Endothelial cell of umbilical vein (primary cell): Measurements from ENCODE around the gene MACF1. TPM values are rescaled to one million over a fixed set of nuclear protein-coding genes. Genes with fewer than 3 reads are reported as not detected.

Experiments used
- BruUV-seq: library from RNA; stranded (reverse); fragments of 400-500 nt; replicated peaks from 2 replicates; lab custom pipeline; 2021; lab: Mats Ljungman, UMichigan
- CTCF ChIA-PET: fragments of 300-600, 350-600 bp; sonication (Branson Sonifier 250); formaldehyde crosslinking; loops from one replicate; lab custom pipeline; 2021; ENCODE audit warnings: antibody characterized with exemption, inconsistent platforms; lab: Charles Lee
- POLR2A ChIA-PET: fragments of 300-600, 350-600 bp; sonication (Branson Sonifier 250); formaldehyde crosslinking; loops from one replicate; lab custom pipeline; 2021; ENCODE audit warnings: antibody characterized with exemption, inconsistent platforms; lab: Charles Lee
- DNase-seq: peaks from one replicate; pipeline ENCODE4 v3.0.0-alpha.2; 2011; ENCODE audit warnings: low read depth, low spot score
- FAIRE-seq: peaks from 2 replicates; lab custom pipeline; 2011; peaks lifted over from hg19 to GRCh38; lab: Jason Lieb, UNC
- H2AFZ ChIP-seq: 2 replicates; pipeline ENCODE4 v1.6.0; 2012; ENCODE audit warnings: low read depth, low read length, control low read depth, inconsistent platforms
- H3K27ac ChIP-seq: 2 replicates; pipeline ENCODE4 v1.5.1; 2011; ENCODE audit warnings: low read depth, mild to moderate bottlenecking, control low read depth, low read length, moderate library complexity; ENCODE audit not compliant: insufficient read depth
- H3K27me3 ChIP-seq, 2 experiments: 2 replicates each; pipeline versions ENCODE4 v1.6.0 to v1.6.1; 2011; ENCODE audit warnings: low read length in 2 of 2, mixed read lengths in 1 of 2; ENCODE audit not compliant: control insufficient read depth in 2 of 2, insufficient read depth in 2 of 2
- H3K36me3 ChIP-seq, 2 experiments: 2 replicates in 1 of 2; 3 replicates in 1 of 2; pipeline ENCODE4 v1.5.1; 2011; ENCODE audit warnings: low read length in 2 of 2, mild to moderate bottlenecking in 1 of 2, moderate library complexity in 1 of 2; ENCODE audit not compliant: control insufficient read depth in 2 of 2, insufficient read depth in 2 of 2; ENCODE audit errors: extremely low read depth in 1 of 2
- H3K4me1 ChIP-seq: 3 replicates; pipeline ENCODE4 v1.5.1; 2011; ENCODE audit warnings: mild to moderate bottlenecking, low read length; ENCODE audit not compliant: control insufficient read depth, insufficient read depth; ENCODE audit errors: extremely low read depth
- H3K4me2 ChIP-seq: 2 replicates; pipeline ENCODE4 v1.6.1; 2011; ENCODE audit warnings: low read length, control low read depth, mixed read lengths; ENCODE audit not compliant: insufficient read depth
- H3K4me3 ChIP-seq, 3 experiments: fragments of 200-600 bp in 1 of 3; sonication (generic), shearing (Covaris generic) in 1 of 3; replicated peaks in 1 of 3; 2 replicates each; pipeline ENCODE4 v1.5.1; 2011 to 2016; ENCODE audit warnings: control low read depth in 3 of 3, low read length in 3 of 3, mild to moderate bottlenecking in 2 of 3, inconsistent platforms in 1 of 3, low read depth in 1 of 3, moderate library complexity in 1 of 3; ENCODE audit not compliant: insufficient read depth in 1 of 3
- H3K79me2 ChIP-seq: 2 replicates; pipeline ENCODE4 v1.6.0; 2012; ENCODE audit warnings: low read length, inconsistent platforms; ENCODE audit not compliant: control insufficient read depth, insufficient read depth
- H3K9ac ChIP-seq: replicated peaks from 2 replicates; pipeline ENCODE3; 2011; ENCODE audit warnings: low read length, control low read depth; ENCODE audit not compliant: insufficient read depth; ENCODE audit errors: extremely low read depth
- H3K9me1 ChIP-seq: replicated peaks from 3 replicates; pipeline ENCODE4 v1.6.0; 2011; ENCODE audit warnings: mild to moderate bottlenecking, low read length; ENCODE audit not compliant: control insufficient read depth, insufficient read depth; ENCODE audit errors: extremely low read depth
- H3K9me3 ChIP-seq: replicated peaks from 2 replicates; pipeline ENCODE4 v1.5.1; 2012; ENCODE audit warnings: low read length, inconsistent platforms; ENCODE audit not compliant: control insufficient read depth, insufficient read depth
- H4K20me1 ChIP-seq: replicated peaks from 2 replicates; pipeline ENCODE3; 2011; ENCODE audit warnings: mild to moderate bottlenecking, low read length; ENCODE audit not compliant: control insufficient read depth, insufficient read depth; ENCODE audit errors: extremely low read depth
- EZH2 ChIP-seq: IDR thresholded peaks from 2 replicates; pipeline ENCODE4 v1.6.1; 2012; ENCODE audit warnings: borderline replicate concordance, low read depth, mild to moderate bottlenecking, moderate library complexity, low read length, inconsistent platforms; ENCODE audit not compliant: severe bottlenecking
- FOS ChIP-seq: IDR thresholded peaks from 2 replicates; pipeline ENCODE4 v1.6.1; 2011; ENCODE audit warnings: mild to moderate bottlenecking, low read length, moderate library complexity, borderline replicate concordance; ENCODE audit not compliant: insufficient read depth
- dilution Hi-C: fragments of 300-500 bp; cut with MboI; formaldehyde crosslinking; loops from one replicate; pipeline ENCODE4 v1.15.0; 2019; ENCODE audit warnings: low sequenced_read_pairs; ENCODE audit not compliant: extremely low pct_ligation_motif_present
- intact Hi-C: fragments of 100-400 bp; cut with micrococcal nuclease; formaldehyde crosslinking; loops from one replicate; pipeline ENCODE4 v1.10.0; 2022
- polyA plus RNA-seq, 4 experiments: library from polyadenylated mRNA; depleted of rRNA in 3 of 4; stranded (reverse) in 3 of 4; unstranded in 1 of 4; fragments of >200 nt; gene quantifications; 2 replicates each; pipeline versions ENCODE4 v1.2.1 to v1.2.3, GENCODE V29; 2011 to 2012; ENCODE audit warnings: missing spikeins in 1 of 4
- total RNA-seq: library from RNA; stranded (reverse); gene quantifications from 2 replicates; pipeline ENCODE4 v1.2.3, GENCODE V29; 2021
- TF ChIP-seq, protein P1 (sequence below): IDR thresholded peaks from 2 replicates; pipeline ENCODE4 v1.6.1; 2011; ENCODE audit not compliant: insufficient read depth, insufficient read length
- TF ChIP-seq, protein P2 (sequence below), 2 donors: IDR thresholded peaks; 1 replicate in 1 of 2; 2 replicates in 1 of 2; pipeline ENCODE4 v1.5.1; 2011; ENCODE audit warnings: low read length in 2 of 2, mild to moderate bottlenecking in 2 of 2, moderate library complexity in 2 of 2, control low read depth in 1 of 2, inconsistent platforms in 1 of 2, low read depth in 1 of 2; ENCODE audit not compliant: insufficient read depth in 1 of 2; ENCODE audit errors: extremely low read depth in 1 of 2

Gene MACF1
- total and polyA plus RNA-seq, 2 donors (not counting 3 experiments of a cell fraction or from before 2014, with no cell fraction given): 122 to 587 TPM

DNA sequence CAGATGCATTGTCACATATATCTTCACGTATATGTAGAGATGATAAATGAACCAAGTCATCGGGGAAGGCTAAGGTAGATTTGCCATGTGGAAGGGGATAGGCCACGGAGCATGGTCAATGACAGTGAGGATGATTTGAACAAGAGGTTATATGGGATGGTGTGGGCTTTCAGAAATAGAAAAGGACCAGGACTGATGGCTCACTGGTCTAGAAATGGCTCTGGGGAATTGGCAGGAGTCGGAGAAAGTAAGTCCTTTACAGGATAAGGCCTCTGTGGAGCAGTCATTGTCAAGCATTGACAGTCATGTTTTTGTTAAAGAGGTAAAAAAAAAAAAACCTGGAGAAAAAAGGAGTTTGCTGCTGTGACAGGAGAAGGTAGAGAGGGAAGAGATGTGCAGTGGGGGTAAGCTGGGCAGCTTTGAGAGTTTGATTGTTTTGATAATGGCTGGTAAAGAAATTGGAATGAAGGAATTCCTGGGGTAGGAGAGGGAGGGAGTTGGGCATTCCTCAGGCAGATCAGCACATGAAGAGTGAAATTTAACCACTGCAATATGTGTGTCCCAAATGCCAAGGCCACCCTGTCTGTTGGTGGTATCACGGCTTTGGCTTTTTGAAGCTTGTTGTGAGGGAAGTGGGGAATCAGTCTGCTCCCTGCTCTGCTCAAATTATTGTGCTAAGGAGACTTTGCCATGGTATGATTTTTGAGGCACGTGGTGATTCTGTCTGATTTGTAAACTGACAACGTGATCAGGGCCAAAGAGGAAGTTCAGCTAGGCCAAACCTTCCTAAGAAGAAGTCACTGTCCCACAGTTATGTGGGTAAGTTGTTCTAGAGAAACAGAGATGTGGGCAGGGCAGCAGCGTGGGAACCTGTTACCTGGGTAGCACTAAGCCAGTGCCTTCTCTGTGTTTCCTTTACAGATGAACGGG is 26.0 kb downstream of the MACF1 start:
- H3K9me3 ChIP-seq: no peaks in the 10 kb centered on the region
- BruUV-seq: no TSS peak
- intact Hi-C loops (no loop called here), dilution Hi-C loops (no loop called here)
- DNase-seq (no peak), FAIRE-seq (no peak)
- ChIA-PET CTCF (interaction anchor here (0.6 to 1.3 kb wide), 3 partner anchors 16 to 376 kb away, joined by 3 to 6 read pairs (median 3); partner anchors contain the start of gene MACF1), POLR2A (interaction anchor here (0.8 kb wide), 1 partner anchor 33 kb away, joined by 4 read pairs; no protein-coding TSS in a partner anchor)
- no peak overlapping the region for H2AFZ ChIP-seq
- no peaks in the 10 kb centered on the region for H3K9me1 ChIP-seq
- H3K4me3 ChIP-seq: no peak overlapping the region
- H3K27ac ChIP-seq: no peak overlapping the region
- peaks cover 0 to 5% of the 10 kb centered on the region in 2 experiments for H3K36me3 ChIP-seq
- H4K20me1 ChIP-seq: peaks cover 4% of the 10 kb centered on the region
- no peaks in the 10 kb centered on the region for H3K4me1 ChIP-seq
- TF ChIP-seq, protein P1, sequence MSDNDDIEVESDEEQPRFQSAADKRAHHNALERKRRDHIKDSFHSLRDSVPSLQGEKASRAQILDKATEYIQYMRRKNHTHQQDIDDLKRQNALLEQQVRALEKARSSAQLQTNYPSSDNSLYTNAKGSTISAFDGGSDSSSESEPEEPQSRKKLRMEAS: no peak
- TF ChIP-seq, protein P2, sequence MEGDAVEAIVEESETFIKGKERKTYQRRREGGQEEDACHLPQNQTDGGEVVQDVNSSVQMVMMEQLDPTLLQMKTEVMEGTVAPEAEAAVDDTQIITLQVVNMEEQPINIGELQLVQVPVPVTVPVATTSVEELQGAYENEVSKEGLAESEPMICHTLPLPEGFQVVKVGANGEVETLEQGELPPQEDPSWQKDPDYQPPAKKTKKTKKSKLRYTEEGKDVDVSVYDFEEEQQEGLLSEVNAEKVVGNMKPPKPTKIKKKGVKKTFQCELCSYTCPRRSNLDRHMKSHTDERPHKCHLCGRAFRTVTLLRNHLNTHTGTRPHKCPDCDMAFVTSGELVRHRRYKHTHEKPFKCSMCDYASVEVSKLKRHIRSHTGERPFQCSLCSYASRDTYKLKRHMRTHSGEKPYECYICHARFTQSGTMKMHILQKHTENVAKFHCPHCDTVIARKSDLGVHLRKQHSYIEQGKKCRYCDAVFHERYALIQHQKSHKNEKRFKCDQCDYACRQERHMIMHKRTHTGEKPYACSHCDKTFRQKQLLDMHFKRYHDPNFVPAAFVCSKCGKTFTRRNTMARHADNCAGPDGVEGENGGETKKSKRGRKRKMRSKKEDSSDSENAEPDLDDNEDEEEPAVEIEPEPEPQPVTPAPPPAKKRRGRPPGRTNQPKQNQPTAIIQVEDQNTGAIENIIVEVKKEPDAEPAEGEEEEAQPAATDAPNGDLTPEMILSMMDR (IDR thresholded peaks at IDR 0.05; ENCODE audit: extremely low read depth in 1 of 2, insufficient read depth in 1 of 2, low read depth in 1 of 2, low read length in 2 of 2): no peak
- TF ChIP-seq FOS: no peak
- no peak for TF ChIP-seq EZH2
- no peak overlapping the region for H3K9ac ChIP-seq
- no peaks in the 10 kb centered on the region for H3K27me3 ChIP-seq
- H3K79me2 ChIP-seq: peaks cover 71% of the 10 kb centered on the region
- H3K4me2 ChIP-seq: no peak overlapping the region
